Measurements from ENCODE around the gene RACK1. TPM values are rescaled to one million over a fixed set of nuclear protein-coding genes. Genes with fewer than 3 reads are reported as not detected.

The RACK1 gene
- total and polyA plus RNA-seq, 2 donors (not counting 3 experiments of a cell fraction or from before 2014, with no cell fraction given), result 1,910 to 5,629 TPM

GRCh38 chr5:181236471-181236870 is 7.2 kb downstream of the RACK1 start:
- ChIA-PET POLR2A (no interaction called here), CTCF (interaction anchor here (1.4 kb wide), 1 partner anchor 52 kb away, joined by 4 read pairs; no protein-coding TSS in a partner anchor)
- FAIRE-seq (peak; percentile 69), DNase-seq (ENCODE audit: low read depth, low spot score) (no peak)
- no peak overlapping the region for H3K4me3 ChIP-seq (replicated peaks in 1 of 3; ENCODE audit: insufficient read depth in 1 of 3, low read depth in 1 of 3, low read length in 3 of 3)
- dilution Hi-C loops (cut with MboI; ENCODE audit: extremely low pct_ligation_motif_present, low sequenced_read_pairs) (no loop called here), intact Hi-C loops (cut with micrococcal nuclease) (no loop called here)
- no TSS peak for BruUV-seq (replicated peaks)
- no peaks in the 10 kb centered on the region for H3K9me1 ChIP-seq (replicated peaks; ENCODE audit: control insufficient read depth, extremely low read depth, insufficient read depth, low read length)
- H3K4me2 ChIP-seq (ENCODE audit: insufficient read depth, low read length), result no peak overlapping the region
- H3K4me1 ChIP-seq (ENCODE audit: control insufficient read depth, extremely low read depth, insufficient read depth, low read length), result peaks cover 9% of the 10 kb centered on the region
- peaks cover 36% of the 10 kb centered on the region for H3K79me2 ChIP-seq (ENCODE audit: control insufficient read depth, insufficient read depth, low read length)
- TF ChIP-seq POLR2A (IDR thresholded peaks at IDR 0.05; ENCODE audit: low read depth, low read length) (no peak), MAX (IDR thresholded peaks at IDR 0.05; ENCODE audit: insufficient read depth, insufficient read length) (no peak), FOS (IDR thresholded peaks at IDR 0.05; ENCODE audit: borderline replicate concordance, insufficient read depth, low read length) (no peak), POLR2AphosphoS5 (IDR thresholded peaks at IDR 0.05; ENCODE audit: insufficient read depth, low read depth, low read length) (no peak), JUN (IDR thresholded peaks at IDR 0.05; ENCODE audit: borderline replicate concordance, insufficient read depth, insufficient read length, low read depth) (no peak), EZH2 (IDR thresholded peaks at IDR 0.05; ENCODE audit: borderline replicate concordance, low read depth, low read length, severe bottlenecking) (no peak), MYC (IDR thresholded peaks at IDR 0.05; ENCODE audit: low read depth, low read length) (no peak), GATA2 (IDR thresholded peaks at IDR 0.05; ENCODE audit: insufficient read depth, insufficient read length, low read depth, low read length) (no peak), CTCF (IDR thresholded peaks at IDR 0.05; ENCODE audit: extremely low read depth in 1 of 2, insufficient read depth in 1 of 2, low read depth in 1 of 2, low read length in 2 of 2) (no peak)
- no peaks in the 10 kb centered on the region for H3K9me3 ChIP-seq (replicated peaks; ENCODE audit: control insufficient read depth, insufficient read depth, low read length)
- H3K27me3 ChIP-seq (ENCODE audit: control insufficient read depth in 2 of 2, insufficient read depth in 2 of 2, low read length in 2 of 2), result no peaks in the 10 kb centered on the region
- H3K27ac ChIP-seq (ENCODE audit: insufficient read depth, low read depth, low read length), result no peak overlapping the region
- no peak overlapping the region for H2AFZ ChIP-seq (ENCODE audit: low read depth, low read length)
- peaks cover 39 to 55% of the 10 kb centered on the region in 2 experiments for H3K36me3 ChIP-seq (ENCODE audit: control insufficient read depth in 2 of 2, extremely low read depth in 1 of 2, insufficient read depth in 2 of 2, low read length in 2 of 2)
- H4K20me1 ChIP-seq (replicated peaks; ENCODE audit: control insufficient read depth, extremely low read depth, insufficient read depth, low read length), result peaks cover 2% of the 10 kb centered on the region
- no peak overlapping the region for H3K9ac ChIP-seq (replicated peaks; ENCODE audit: extremely low read depth, insufficient read depth, low read length)

All from endothelial cell of umbilical vein (primary cell).